Natural killer cell (primary cell): ENCODE results near the gene GNB1L. TPM values are rescaled to one million over a fixed set of nuclear protein-coding genes. Genes with fewer than 3 reads are reported as not detected.

ENCODE experiments used
- ATAC-seq, 3 donors: fragments of 150-1000 bp in 2 of 3; fragments of 200-7000 bp in 1 of 3; cut with Tn5 transposase; 1 replicate in 1 of 3; 2 replicates in 2 of 3; pipeline ENCODE4 v1.10.0; 2021; ENCODE audit warnings: mild to moderate bottlenecking in 2 of 3, moderate library complexity in 2 of 3
- DNase-seq, 2 donors: peaks; one replicate each; pipeline versions ENCODE4 v3.0.0 to v3.0.0-alpha.2; 2013 to 2021; ENCODE audit warnings: mixed read lengths in 1 of 2
- H3K27ac ChIP-seq: one replicate; pipeline ENCODE4 v1.5.1; 2013; ENCODE audit warnings: mild to moderate bottlenecking, low read length
- H3K27me3 ChIP-seq: one replicate; pipeline ENCODE4 v1.6.1; 2013; ENCODE audit warnings: low read length; ENCODE audit not compliant: control insufficient read depth, insufficient read depth
- H3K36me3 ChIP-seq: one replicate; pipeline ENCODE4 v1.6.1; 2013; ENCODE audit warnings: low read length; ENCODE audit not compliant: control insufficient read depth, insufficient read depth
- H3K4me1 ChIP-seq: one replicate; pipeline ENCODE4 v1.6.1; 2013; ENCODE audit warnings: low read length; ENCODE audit not compliant: control insufficient read depth, insufficient read depth
- H3K4me3 ChIP-seq: one replicate; pipeline ENCODE4 v1.5.1; 2013; ENCODE audit warnings: low read length
- H3K9me3 ChIP-seq: one replicate; pipeline ENCODE4 v1.6.1; 2013; ENCODE audit warnings: low read length; ENCODE audit not compliant: control insufficient read depth, insufficient read depth
- H3K27ac Mint-ChIP-seq, 2 donors: one replicate each; pipeline ENCODE4 v1.8.0; 2022; ENCODE audit warnings: mild to moderate bottlenecking in 2 of 2, mixed read lengths in 2 of 2, moderate library complexity in 1 of 2
- H3K27me3 Mint-ChIP-seq, 2 donors: one replicate each; pipeline ENCODE4 v1.8.0; 2022; ENCODE audit warnings: low read depth in 2 of 2, mixed read lengths in 2 of 2
- H3K36me3 Mint-ChIP-seq: one replicate; pipeline ENCODE4 v1.8.0; 2022; ENCODE audit warnings: mixed read lengths
- H3K4me1 Mint-ChIP-seq, 2 donors: one replicate each; pipeline ENCODE4 v1.8.0; 2022; ENCODE audit warnings: mixed read lengths in 2 of 2
- H3K4me3 Mint-ChIP-seq: one replicate; pipeline ENCODE4 v1.8.0; 2022; ENCODE audit warnings: mild to moderate bottlenecking, moderate library complexity, mixed read lengths
- H3K9me3 Mint-ChIP-seq, 2 donors: one replicate each; pipeline ENCODE4 v1.8.0; 2022; ENCODE audit warnings: mixed read lengths in 2 of 2
- CTCF ChIP-seq: fragments of 200-600 bp; IDR thresholded peaks from one replicate; pipeline ENCODE4 v1.8.0; 2022; ENCODE audit warnings: antibody characterized with exemption
- WGBS: methylation state at CpG from one replicate; pipeline ENCODE4 v1.1.7; 2013; ENCODE audit warnings: missing lambda C conversion rate; ENCODE audit not compliant: insufficient coverage; 5-methylcytosine and 5-hydroxymethylcytosine counted together
- intact Hi-C: fragments of 100-400 bp; cut with micrococcal nuclease; formaldehyde crosslinking; loops from one replicate; pipeline ENCODE4 v1.14.2; 2022
- total RNA-seq, 4 donors: library from RNA; stranded (reverse); fragments of 120-200 nt in 1 of 4; gene quantifications; one replicate each; pipeline versions ENCODE4 v1.2.3 to v1.2.4, GENCODE V29; 2013 to 2022

The GNB1L gene
- total RNA-seq, 3 donors from 2014 or later (not counting 1 experiment from before 2014, with no cell fraction given): 5.1 to 5.3 (median 5.3) TPM

- Histone ChIP-seq H3K27ac (no peak overlapping the region), H3K36me3 (peaks cover 1% of the 10 kb centered on the region), H3K27me3 (no peaks in the 10 kb centered on the region), H3K4me1 (no peaks in the 10 kb centered on the region), H3K9me3 (no peaks in the 10 kb centered on the region), H3K4me3 (no peak overlapping the region)
- 90% methylated on average over 8 of the region's 8 CpGs for WGBS
- no peak for DNase-seq
- TF ChIP-seq CTCF: no peak
- no peak for ATAC-seq
- intact Hi-C loops: no loop called here
- Mint-ChIP-seq H3K4me3 (no peak overlapping the region), H3K4me1 (no peaks in the 10 kb centered on the region), H3K27ac (no peak overlapping the region), H3K36me3 (no peaks in the 10 kb centered on the region), H3K27me3 (no peaks in the 10 kb centered on the region), H3K9me3 (no peaks in the 10 kb centered on the region)
These were observed 29.7 kb downstream of the GNB1L start for GRCh38 chr22:19824926-19825339.

GRCh38 chr22:19824212-19824925, 30.3 kb downstream of the GNB1L start:
- no peak overlapping the region for H3K4me3 Mint-ChIP-seq
- Histone ChIP-seq H3K27ac (no peak overlapping the region), H3K4me1 (no peaks in the 10 kb centered on the region), H3K36me3 (peaks cover 1% of the 10 kb centered on the region), H3K4me3 (no peak overlapping the region), H3K27me3 (no peaks in the 10 kb centered on the region), H3K9me3 (no peaks in the 10 kb centered on the region)
- H3K27me3 Mint-ChIP-seq: no peaks in the 10 kb centered on the region
- ATAC-seq (no peak), DNase-seq (no peak)
- 64% methylated on average over 16 of the region's 16 CpGs for WGBS
- H3K4me1 Mint-ChIP-seq: no peaks in the 10 kb centered on the region
- no peak for TF ChIP-seq CTCF
- intact Hi-C loops: no loop called here
- no peaks in the 10 kb centered on the region for H3K9me3 Mint-ChIP-seq
- H3K36me3 Mint-ChIP-seq: no peaks in the 10 kb centered on the region
- H3K27ac Mint-ChIP-seq: no peak overlapping the region

- no peaks in the 10 kb centered on the region for H3K9me3 Mint-ChIP-seq
- H3K36me3 Mint-ChIP-seq: no peaks in the 10 kb centered on the region
- Histone ChIP-seq H3K27ac (no peak overlapping the region), H3K27me3 (no peaks in the 10 kb centered on the region), H3K4me1 (no peaks in the 10 kb centered on the region), H3K4me3 (no peak overlapping the region), H3K36me3 (peaks cover 1% of the 10 kb centered on the region), H3K9me3 (no peaks in the 10 kb centered on the region)
- intact Hi-C loops: no loop called here
- H3K27me3 Mint-ChIP-seq: no peaks in the 10 kb centered on the region
- DNase-seq (no peak), ATAC-seq (no peak)
- H3K4me1 Mint-ChIP-seq: no peaks in the 10 kb centered on the region
- TF ChIP-seq CTCF: no peak
- 94% methylated on average over 9 of the region's 9 CpGs for WGBS
- H3K27ac Mint-ChIP-seq: no peak overlapping the region
- H3K4me3 Mint-ChIP-seq: no peak overlapping the region
These were observed 30.8 kb downstream of the GNB1L start for GRCh38 chr22:19823902-19824211.
